K562 (cell line): ENCODE results near the gene MMP11. TPM values are rescaled to one million over a fixed set of nuclear protein-coding genes. Genes with fewer than 3 reads are reported as not detected.

Experiments used
- ARID1B ChIP-seq: fragments of 450-650 bp; IDR thresholded peaks from 2 replicates; pipeline ENCODE4 v1.6.1; 2016; ENCODE audit warnings: antibody characterized with exemption, mild to moderate bottlenecking, inconsistent platforms
- CBX3 ChIP-seq, 2 experiments: IDR thresholded peaks; 1 replicate in 1 of 2; 2 replicates in 1 of 2; pipeline ENCODE4 v1.6.1; 2012; ENCODE audit warnings: inconsistent platforms in 2 of 2, low read length in 2 of 2, borderline replicate concordance in 1 of 2, control low read depth in 1 of 2
- DACH1 ChIP-seq: fragments of 450-650 bp; IDR thresholded peaks from 2 replicates; pipeline ENCODE4 v1.6.1; 2018; ENCODE audit not compliant: partially characterized antibody
- HNRNPK ChIP-seq: fragments of 200-400 bp; formaldehyde crosslinking; IDR thresholded peaks from one replicate; pipeline ENCODE4 v1.6.1; 2018; ENCODE audit warnings: mild to moderate bottlenecking, low read depth, low read length; ENCODE audit not compliant: poor library complexity, severe bottlenecking
- NR1H2 ChIP-seq: sonication (generic); formaldehyde crosslinking; IDR thresholded peaks from 2 replicates; pipeline ENCODE4 v1.4.0; 2020; ENCODE audit warnings: mild to moderate bottlenecking, missing genetic modification reagents
- NR2F6 ChIP-seq: fragments of 450-650 bp; formaldehyde crosslinking; IDR thresholded peaks from 2 replicates; pipeline ENCODE4 v1.4.0; 2020; ENCODE audit warnings: mild to moderate bottlenecking
- NR4A1 ChIP-seq, 2 experiments: fragments of 250-450 bp in 1 of 2; fragments of 450-650 bp in 1 of 2; sonication (Bioruptor Pico) in 1 of 2; IDR thresholded peaks; 2 replicates each; pipeline versions ENCODE4 v1.4.0 to v1.6.1; 2016 to 2020; ENCODE audit warnings: mild to moderate bottlenecking in 2 of 2, missing compliant biosample characterization in 1 of 2, missing genetic modification characterization in 1 of 2, moderate library complexity in 1 of 2
- POLR2H ChIP-seq: IDR thresholded peaks from 2 replicates; pipeline ENCODE4 v1.6.1; 2016; ENCODE audit warnings: missing genetic modification characterization, low read depth, mild to moderate bottlenecking, control low read depth, missing compliant biosample characterization, moderate library complexity
- POLR3G ChIP-seq: IDR thresholded peaks from 2 replicates; pipeline ENCODE4 v1.6.1; 2011; ENCODE audit not compliant: insufficient read length, insufficient replicate concordance; ENCODE audit errors: extremely low read depth
- RBBP5 ChIP-seq: fragments of 200-600 bp; sonication (generic); IDR thresholded peaks from 2 replicates; pipeline ENCODE4 v1.6.1; 2012; ENCODE audit warnings: borderline replicate concordance, mild to moderate bottlenecking, low read length, control low read depth, inconsistent platforms; ENCODE audit not compliant: insufficient read depth, poor library complexity, severe bottlenecking
- SMAD3 ChIP-seq: fragments of 450-650 bp; formaldehyde crosslinking; conservative IDR thresholded peaks from 2 replicates; pipeline ENCODE4 v1.4.0; 2020; ENCODE audit warnings: mild to moderate bottlenecking
- SP1 ChIP-seq: sonication (generic); formaldehyde crosslinking; IDR thresholded peaks from 2 replicates; pipeline ENCODE4 v1.8.1; 2022; ENCODE audit warnings: mild to moderate bottlenecking, missing genetic modification reagents
- SPI1 ChIP-seq: IDR thresholded peaks from 2 replicates; pipeline ENCODE4 v1.6.1; 2011; ENCODE audit warnings: low read depth, low read length, control low read depth, borderline replicate concordance
- ZBTB7A ChIP-seq: IDR thresholded peaks from 2 replicates; pipeline ENCODE4 v1.6.1; 2011; ENCODE audit warnings: low read depth, mild to moderate bottlenecking, low read length, moderate library complexity, borderline replicate concordance; ENCODE audit not compliant: control insufficient read depth
- ZEB2 ChIP-seq: fragments of 450-650 bp; IDR thresholded peaks from 2 replicates; pipeline ENCODE4 v1.6.1; 2016
- ZKSCAN8 ChIP-seq: fragments of 200-800 bp; sonication (Bioruptor generic); IDR thresholded peaks from 2 replicates; pipeline ENCODE4 v1.6.1; 2016; ENCODE audit warnings: missing genetic modification characterization, missing compliant biosample characterization
- ZNF239 ChIP-seq: fragments of 250-450 bp; sonication (Bioruptor Pico); IDR thresholded peaks from 2 replicates; pipeline ENCODE4 v1.4.0; 2020; ENCODE audit warnings: mild to moderate bottlenecking
- ZNF764 ChIP-seq: fragments of 250-450 bp; sonication (Bioruptor Pico); IDR thresholded peaks from 2 replicates; pipeline ENCODE4 v1.4.0; 2020; ENCODE audit warnings: low read depth, mild to moderate bottlenecking, moderate library complexity
- polyA plus RNA-seq, 8 experiments: library from polyadenylated mRNA; depleted of rRNA in 4 of 8; stranded (reverse) in 5 of 8; unstranded in 3 of 8; fragments of >200 nt; fragmentation: Nextera tagmentation in 2 of 8; fragmentation: Illumina TruSeq in 1 of 8; extraction: Ambion mirVana in 2 of 8; extraction: Trizol in 1 of 8; gene quantifications; 2 replicates each; pipeline versions ENCODE4 v1.2.1 to v1.2.3, GENCODE V29; 2011 to 2014; ENCODE audit warnings: inconsistent platforms in 1 of 8, missing spikeins in 1 of 8
- total RNA-seq, 7 experiments: library from RNA; depleted of rRNA in 6 of 7; stranded (reverse); fragments of >200 nt in 6 of 7; fragmentation: Illumina TruSeq in 2 of 7; extraction: Trizol in 2 of 7; gene quantifications; 2 replicates each; pipeline versions ENCODE4 v1.2.1 to v1.2.3, GENCODE V29; 2011 to 2021; ENCODE audit warnings: low replicate concordance in 1 of 7
- TF ChIP-seq, protein P1 (sequence below): fragments of 450-650 bp; formaldehyde crosslinking; IDR thresholded peaks from 2 replicates; pipeline ENCODE4 v1.4.0; 2022; ENCODE audit warnings: missing genetic modification characterization
- TF ChIP-seq, protein P2 (sequence below), 2 experiments: fragments of 250-450 bp in 1 of 2; fragments of 450-650 bp in 1 of 2; sonication (Bioruptor Pico) in 1 of 2; IDR thresholded peaks; 2 replicates each; pipeline versions ENCODE4 v1.6.1 to v1.8.0; 2016 to 2021; ENCODE audit warnings: mild to moderate bottlenecking in 2 of 2, moderate library complexity in 2 of 2, missing compliant biosample characterization in 1 of 2, missing genetic modification characterization in 1 of 2
- TF ChIP-seq, protein P3 (sequence below): fragments of 450-650 bp; IDR thresholded peaks from one replicate; pipeline ENCODE4 v1.6.1; 2018; ENCODE audit warnings: mild to moderate bottlenecking, moderate library complexity; ENCODE audit not compliant: partially characterized antibody
- TF ChIP-seq, protein P4 (sequence below): fragments of 450-650 bp; formaldehyde crosslinking; IDR thresholded peaks from 2 replicates; pipeline ENCODE4 v1.4.0; 2020; ENCODE audit warnings: mild to moderate bottlenecking, moderate library complexity

Gene MMP11
- total and polyA plus RNA-seq, 9 of the 15 experiments (the other 6 are each of a cell fraction or from before 2014, with no cell fraction given): 0.14 to 1.8 (median 1.1) TPM; not detected in 2

DNA sequence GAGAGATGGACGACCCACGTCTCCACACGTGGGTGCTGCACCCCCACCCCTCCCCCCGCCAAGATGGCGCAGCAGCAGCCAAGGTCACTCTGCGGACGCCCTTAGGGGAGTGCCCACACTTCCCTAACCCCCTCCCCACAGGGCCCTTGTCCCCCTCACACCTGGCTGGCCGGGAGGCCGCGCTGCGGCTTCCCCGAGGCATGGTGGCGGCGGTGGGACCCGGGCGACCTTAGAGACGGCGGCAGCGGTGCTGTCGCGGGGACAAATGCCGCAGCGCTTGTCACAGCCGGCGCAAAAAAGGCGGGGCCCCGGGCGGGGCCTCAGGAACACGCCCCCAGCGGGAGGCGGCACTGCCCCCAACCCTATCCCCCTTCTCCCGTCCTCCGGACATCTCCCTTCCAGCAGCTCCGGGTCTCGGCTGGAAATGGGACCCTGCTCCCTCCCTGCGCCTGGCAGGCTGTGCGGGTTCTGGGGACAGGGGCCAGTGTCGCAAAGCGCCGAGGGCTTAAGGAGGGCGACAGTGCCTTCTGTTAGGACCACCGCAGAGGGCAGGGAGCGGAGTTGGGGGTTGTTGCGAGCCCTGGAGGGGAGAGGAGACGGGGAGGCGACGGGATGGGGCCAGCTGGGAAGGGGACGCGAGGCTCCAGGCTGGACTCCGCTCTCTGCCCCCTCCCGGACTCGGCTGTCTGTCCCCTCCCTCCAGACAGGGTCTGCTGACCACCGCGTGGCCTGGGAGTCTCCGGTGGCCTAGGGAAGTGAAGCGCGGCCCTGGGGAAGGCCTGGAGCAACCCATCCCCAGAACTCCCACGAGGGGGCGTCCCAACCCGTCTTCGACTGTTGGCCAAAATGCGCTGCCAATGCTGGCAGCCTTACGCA is 4.7 kb upstream of the MMP11 start, which contains the start of gene CHCHD10 (continued):
- TF ChIP-seq, protein P1, sequence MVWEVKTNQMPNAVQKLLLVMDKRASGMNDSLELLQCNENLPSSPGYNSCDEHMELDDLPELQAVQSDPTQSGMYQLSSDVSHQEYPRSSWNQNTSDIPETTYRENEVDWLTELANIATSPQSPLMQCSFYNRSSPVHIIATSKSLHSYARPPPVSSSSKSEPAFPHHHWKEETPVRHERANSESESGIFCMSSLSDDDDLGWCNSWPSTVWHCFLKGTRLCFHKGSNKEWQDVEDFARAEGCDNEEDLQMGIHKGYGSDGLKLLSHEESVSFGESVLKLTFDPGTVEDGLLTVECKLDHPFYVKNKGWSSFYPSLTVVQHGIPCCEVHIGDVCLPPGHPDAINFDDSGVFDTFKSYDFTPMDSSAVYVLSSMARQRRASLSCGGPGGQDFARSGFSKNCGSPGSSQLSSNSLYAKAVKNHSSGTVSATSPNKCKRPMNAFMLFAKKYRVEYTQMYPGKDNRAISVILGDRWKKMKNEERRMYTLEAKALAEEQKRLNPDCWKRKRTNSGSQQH (CRISPR knock-in tag): 0 out of 2 replicates have a peak, but pooled peaks have one; percentile 22
- TF ChIP-seq SPI1 (peak; percentile 57; the same call in 1 of the 2 replicates), NR1H2 (CRISPR knock-in tag) (no peak), RBBP5 (no peak), POLR2H (tag) (peak; percentile 82), HNRNPK (no peak), CBX3 (IDR thresholded peaks at IDR 0.05; ENCODE audit: borderline replicate concordance in 1 of 2, low read length in 2 of 2) (no peak), ZKSCAN8 (CRISPR knock-in tag) (no peak), ZBTB7A (peak; percentile 91; the same call in 1 of the 2 replicates), SMAD3 (CRISPR knock-in tag) (peak; percentile 75), ZNF764 (CRISPR knock-in tag) (no peak), SP1 (0 out of 2 replicates have a peak, but pooled peaks have one; percentile 72), POLR3G (no peak), ARID1B (no peak), DACH1 (no peak), NR4A1 (CRISPR knock-in tag; IDR thresholded peaks at IDR 0.05) (0 out of 2 replicates have a peak, but pooled peaks have one; percentile 24), NR4A1 (tag; IDR thresholded peaks at IDR 0.05) (peak; percentile 73; the same call in 1 of the 2 replicates), NR2F6 (no peak), ZEB2 (no peak), ZNF239 (peak; percentile 64; the same call in 1 of the 2 replicates)
- TF ChIP-seq, protein P2, sequence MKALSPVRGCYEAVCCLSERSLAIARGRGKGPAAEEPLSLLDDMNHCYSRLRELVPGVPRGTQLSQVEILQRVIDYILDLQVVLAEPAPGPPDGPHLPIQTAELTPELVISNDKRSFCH (CRISPR knock-in tag; IDR thresholded peaks at IDR 0.05): no peak
- TF ChIP-seq, protein P2 (tag; IDR thresholded peaks at IDR 0.05): no peak
- TF ChIP-seq, protein P3, sequence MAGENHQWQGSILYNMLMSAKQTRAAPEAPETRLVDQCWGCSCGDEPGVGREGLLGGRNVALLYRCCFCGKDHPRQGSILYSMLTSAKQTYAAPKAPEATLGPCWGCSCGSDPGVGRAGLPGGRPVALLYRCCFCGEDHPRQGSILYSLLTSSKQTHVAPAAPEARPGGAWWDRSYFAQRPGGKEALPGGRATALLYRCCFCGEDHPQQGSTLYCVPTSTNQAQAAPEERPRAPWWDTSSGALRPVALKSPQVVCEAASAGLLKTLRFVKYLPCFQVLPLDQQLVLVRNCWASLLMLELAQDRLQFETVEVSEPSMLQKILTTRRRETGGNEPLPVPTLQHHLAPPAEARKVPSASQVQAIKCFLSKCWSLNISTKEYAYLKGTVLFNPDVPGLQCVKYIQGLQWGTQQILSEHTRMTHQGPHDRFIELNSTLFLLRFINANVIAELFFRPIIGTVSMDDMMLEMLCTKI: no peak
- TF ChIP-seq, protein P4, sequence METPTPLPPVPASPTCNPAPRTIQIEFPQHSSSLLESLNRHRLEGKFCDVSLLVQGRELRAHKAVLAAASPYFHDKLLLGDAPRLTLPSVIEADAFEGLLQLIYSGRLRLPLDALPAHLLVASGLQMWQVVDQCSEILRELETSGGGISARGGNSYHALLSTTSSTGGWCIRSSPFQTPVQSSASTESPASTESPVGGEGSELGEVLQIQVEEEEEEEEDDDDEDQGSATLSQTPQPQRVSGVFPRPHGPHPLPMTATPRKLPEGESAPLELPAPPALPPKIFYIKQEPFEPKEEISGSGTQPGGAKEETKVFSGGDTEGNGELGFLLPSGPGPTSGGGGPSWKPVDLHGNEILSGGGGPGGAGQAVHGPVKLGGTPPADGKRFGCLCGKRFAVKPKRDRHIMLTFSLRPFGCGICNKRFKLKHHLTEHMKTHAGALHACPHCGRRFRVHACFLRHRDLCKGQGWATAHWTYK: peak; percentile 86
